ENCODE data around the gene SCGN.

- TF ChIP-seq CTCF (IDR thresholded peaks at IDR 0.05) (no peak), POLR2A (IDR thresholded peaks at IDR 0.05) (no peak)
Measured at GRCh38 chr6:25623065-25623464, 28.9 kb upstream of the SCGN start.
